Fibroblast of skin of right biceps (primary cell): ENCODE measurements around the gene VAT1L.

Experiments
- DNase-seq: peaks from one replicate; pipeline ENCODE4 v3.0.0-alpha.2; 2013

Gene VAT1L

DNA sequence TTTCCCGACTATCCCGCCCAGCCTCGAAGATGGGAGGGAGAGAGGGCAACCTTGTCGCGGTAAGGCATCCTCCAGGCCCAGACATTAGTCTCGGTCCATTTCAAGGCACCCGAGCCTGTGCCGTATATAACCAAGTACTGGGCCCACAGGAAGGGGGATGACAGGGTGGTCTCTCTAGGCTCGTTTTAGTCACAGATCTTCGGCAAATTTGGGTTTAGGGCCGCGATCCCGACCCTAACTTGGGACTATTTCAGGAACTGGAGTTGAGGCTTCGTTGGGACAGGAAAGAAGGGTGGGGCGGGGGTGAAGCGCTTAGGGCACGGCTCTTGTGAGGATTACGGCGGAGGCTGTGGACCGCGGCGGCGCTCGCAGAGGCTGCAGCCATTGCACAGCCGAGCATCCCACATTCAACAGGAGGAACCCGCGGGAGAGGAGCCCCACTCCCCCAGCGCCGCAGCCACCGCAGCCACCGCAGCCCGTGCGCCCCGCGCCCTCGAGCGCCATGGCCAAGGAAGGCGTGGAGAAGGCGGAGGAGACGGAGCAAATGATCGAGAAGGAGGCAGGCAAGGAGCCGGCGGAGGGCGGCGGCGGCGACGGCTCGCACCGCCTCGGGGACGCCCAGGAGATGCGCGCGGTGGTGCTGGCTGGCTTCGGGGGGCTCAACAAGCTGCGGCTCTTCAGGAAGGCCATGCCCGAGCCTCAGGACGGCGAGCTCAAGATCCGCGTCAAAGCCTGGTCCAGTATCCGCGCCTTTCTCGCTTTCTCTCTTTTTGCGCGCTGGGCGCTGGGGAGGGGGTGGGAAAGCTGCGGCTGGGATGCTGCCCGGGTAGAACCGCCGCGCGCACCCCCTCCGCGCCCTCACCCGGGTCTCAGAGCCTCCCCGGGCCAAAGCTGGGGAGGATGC lies at the start of gene VAT1L:
VAT1L (plus strand) TSS at position 384 of the 904 bp plus-strand sequence; CDS start at position 503, 119 bp downstream.
- DNase-seq = peak; percentile 63

- no peak for DNase-seq
Observed at GRCh38 chr16:77738706-77739558, 49.4 kb upstream of the VAT1L start.

DNA sequence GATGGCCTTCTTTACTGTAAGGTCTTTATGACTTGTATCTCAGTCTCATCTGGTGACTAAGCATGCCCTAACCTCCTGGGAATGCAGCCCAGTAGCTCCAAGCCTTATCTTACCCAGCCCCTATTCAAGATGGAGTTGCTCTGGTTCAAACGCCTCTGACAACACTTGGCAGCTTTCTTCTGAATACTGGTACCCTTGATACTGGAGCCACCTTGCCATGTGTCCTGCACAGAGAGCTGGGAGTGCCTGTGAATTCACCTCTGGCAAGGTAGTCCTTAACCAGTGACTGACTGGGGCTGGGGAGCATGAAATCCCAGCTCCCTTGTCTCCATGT lies 48.8 kb upstream of the VAT1L start:
- peak; percentile 30 for DNase-seq

DNA sequence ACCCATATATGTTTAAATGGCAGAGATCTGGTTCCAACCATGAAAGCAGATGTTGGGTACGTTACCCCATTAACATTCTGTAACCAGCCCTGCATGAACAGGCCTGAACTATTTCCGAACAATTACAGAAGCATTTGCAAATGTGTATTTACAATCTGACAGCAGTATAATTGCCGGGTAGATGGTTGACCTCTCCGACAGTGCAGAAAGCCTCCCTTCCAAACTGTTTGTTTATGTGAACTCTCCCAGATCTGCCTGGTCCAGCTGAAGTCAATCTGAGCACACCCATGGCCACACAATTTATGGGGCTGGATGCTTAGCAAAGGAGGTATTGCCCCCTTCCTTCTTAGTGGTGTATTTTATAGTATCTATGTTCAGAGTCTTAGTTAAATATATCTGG lies 44.2 kb upstream of the VAT1L start:
- no peak for DNase-seq

DNA sequence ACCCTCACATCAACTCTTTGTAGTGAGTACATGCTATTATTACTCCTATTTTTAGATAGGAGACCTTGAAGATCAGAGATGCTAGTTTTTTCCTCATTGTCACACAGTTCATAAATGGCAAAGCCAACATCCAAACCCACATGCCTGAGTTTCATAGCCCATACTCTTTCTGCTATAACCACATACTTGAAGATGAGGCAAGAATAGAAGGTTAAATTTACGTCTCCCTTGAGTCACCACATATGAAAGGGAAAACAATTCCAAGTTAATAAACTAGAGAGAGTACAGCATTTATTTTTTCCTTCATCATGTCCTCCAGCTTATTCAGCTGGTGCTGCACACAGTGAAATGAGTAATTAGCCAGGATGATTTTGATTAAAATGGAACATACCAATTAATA lies 42.4 kb upstream of the VAT1L start:
- no peak for DNase-seq

DNA sequence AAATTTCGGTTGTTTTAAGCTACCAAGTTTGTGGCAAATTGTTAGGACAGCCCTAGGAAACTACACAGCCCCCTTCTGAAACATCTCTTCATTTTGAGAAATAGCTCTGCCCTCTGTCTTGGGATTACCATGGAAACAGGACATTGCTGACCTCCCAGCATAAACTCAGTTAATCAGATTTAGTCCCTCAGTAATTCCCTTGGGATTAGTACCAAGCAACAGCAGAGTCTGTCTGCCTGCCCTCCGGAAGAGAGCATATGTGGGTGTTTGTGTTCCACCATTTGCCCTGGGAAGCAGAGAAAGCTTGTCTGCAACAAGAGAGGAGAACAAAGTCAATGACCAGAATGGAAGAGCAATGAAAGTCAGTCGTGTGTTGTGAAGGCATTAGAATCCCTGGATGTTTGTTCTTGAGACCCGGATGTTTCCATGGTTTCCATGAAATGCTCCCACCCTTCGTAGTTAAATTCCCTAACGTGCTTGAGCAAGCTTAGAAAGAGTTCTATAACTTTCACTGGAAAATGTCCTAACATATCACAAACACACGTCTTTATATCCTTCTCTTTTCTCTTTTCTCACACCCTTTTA lies 39.9 kb upstream of the VAT1L start:
- DNase-seq = no peak

DNA sequence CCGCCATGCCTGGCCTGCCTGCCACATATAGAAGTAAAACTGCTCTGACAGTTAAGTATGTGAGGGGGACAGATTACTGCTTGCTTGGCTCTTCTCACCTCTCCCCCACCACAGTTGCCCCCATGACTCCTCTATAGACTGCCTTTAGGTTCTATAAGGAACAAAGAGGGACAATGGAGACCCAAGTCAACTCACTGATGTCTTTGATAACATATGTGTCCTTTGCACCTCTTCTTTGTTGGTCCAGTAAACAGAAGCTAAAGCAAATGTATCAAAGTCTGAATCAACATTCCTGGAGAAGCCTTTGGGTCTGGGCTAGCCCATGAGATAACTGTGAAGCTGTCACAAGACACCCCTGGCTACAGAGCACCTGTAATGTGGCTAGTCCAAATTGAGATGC lies 38.9 kb upstream of the VAT1L start:
- no peak for DNase-seq

- DNase-seq = no peak
Observed at GRCh38 chr16:77758046-77758445, 30.3 kb upstream of the VAT1L start.

DNA sequence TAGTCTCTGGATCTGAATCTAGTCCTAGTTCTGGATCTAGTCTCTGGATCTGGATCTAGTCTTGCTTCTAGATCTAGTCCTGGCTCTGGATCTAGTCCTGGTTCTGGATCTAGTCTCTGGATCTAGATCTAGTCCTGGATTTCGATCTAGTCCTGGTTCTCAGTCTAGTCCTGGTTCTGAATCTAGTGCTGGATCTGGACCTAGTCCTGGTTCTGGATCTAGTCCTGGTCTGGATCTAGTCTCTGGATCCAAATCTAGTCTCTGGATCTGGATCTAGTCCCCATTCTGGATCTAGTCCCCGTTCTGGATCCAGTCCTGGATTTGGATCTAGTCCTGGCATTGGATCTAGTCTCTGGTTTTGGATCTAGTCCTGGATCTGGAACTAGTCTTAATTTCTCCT lies 29.9 kb upstream of the VAT1L start:
- DNase-seq = no peak

GRCh38 chr16:77759201-77759600 lies 29.2 kb upstream of the VAT1L start:
- no peak for DNase-seq

- DNase-seq = peak; percentile 11
Observed at GRCh38 chr16:77759821-77760220, 28.5 kb upstream of the VAT1L start.

GRCh38 chr16:77760800-77761199 lies 27.6 kb upstream of the VAT1L start:
- peak; percentile 10 for DNase-seq

DNA sequence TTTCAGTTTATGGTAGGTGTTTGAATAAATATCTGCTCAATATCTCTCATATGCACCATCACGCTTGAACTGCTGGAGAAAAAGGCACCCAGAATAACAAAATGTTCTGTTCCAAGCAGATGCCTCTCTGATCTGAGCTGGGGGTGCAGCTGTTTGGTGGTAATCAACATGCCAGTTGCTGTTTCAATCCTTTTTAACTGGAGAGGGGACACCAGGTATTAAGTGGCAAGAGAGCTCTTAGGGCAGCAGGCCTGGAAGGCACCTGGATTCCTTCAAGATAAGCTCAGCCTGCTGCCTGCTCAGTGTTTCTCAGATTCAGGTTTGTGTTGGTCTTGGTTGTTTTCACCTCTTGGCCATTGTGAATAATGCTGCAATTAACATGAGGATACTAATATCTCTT lies 27.2 kb upstream of the VAT1L start:
- no peak for DNase-seq

DNA sequence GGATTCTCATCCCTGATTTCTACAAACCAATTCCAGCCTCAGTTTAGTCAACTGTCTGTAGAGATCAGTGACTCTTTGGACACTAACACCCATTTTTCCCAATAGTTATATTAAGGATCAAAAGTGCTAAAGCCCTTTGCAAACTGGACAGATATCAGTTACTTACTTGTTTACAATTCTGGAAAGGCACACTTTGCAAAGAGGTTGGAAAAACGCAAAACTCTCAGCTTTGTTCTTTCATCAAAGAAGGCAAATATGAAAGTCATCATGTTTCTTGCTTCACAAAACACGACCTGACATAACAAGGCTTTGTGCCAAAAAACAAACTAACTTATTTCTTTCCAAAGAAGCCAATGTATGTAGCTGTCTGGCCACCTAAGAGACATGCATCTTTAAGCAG lies 26.1 kb upstream of the VAT1L start:
- DNase-seq = no peak

DNA sequence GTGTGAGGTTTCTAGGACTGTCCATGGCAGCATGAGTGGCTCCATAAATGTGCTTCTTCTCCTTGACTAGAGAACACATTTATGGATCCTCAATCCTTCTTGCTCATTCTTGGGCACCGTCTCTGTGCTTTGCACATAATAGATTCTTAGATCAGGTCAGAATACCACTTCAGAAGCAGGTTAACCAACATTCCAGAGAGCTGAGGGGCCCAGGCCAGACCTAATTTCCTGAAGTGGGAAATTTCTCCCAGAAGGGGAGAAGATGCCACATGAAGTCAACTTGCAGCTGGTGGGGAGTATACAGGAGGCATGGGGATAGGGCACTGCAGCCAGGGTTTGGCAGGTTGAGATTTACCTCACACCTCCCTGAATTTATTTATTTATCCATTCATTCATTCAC lies 24.4 kb upstream of the VAT1L start:
- DNase-seq = no peak

- no peak for DNase-seq
Observed at GRCh38 chr16:77767211-77767610, 21.2 kb upstream of the VAT1L start.

- DNase-seq = no peak
Observed at GRCh38 chr16:77767826-77768225, 20.5 kb upstream of the VAT1L start.

DNA sequence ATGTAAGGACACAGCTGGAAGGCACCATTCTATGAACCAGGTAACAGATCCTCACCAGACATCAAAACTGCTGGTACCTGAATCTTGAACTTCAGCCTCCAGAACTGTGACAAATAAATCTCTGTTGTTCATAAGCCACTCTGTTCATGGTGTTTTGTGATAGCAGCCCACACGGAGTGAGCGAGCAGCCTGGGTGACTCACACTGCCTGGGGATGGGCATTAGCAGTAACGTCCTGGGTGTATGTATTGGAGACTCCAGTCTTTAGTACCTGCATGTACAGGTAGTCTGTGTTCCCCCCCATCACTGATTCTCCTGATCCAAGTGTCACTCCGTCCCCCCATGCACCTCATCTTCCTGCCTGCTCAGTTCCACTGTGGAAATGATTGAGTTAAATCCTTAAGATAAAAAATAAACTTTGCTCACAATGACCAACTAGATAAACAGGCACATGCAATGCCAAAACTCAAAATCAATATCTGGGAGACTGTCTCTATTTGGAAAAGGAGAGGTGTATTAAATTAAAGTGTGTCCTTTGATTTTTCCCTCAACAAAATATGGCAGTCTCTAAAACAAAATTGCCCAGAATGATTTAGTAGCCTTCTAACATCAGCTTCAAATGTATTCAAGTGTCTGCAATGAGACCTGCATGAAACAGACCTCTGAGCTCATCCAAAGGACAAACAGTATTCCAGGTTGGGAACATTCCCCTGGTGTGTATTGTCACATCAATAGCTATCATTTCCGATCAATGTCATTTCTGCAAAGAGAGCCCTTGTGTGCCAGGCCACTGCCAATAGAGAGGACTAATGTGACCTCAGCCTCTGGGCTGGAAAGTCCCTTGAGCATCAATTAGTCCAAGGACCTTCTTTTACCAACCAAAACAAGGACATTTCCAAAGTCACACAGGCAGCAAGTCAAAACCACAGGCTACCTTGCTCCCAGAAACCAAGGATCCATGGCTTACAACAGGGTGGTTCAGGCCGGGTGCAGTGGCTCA lies 12.2 kb upstream of the VAT1L start:
- peak; percentile 24 for DNase-seq

DNA sequence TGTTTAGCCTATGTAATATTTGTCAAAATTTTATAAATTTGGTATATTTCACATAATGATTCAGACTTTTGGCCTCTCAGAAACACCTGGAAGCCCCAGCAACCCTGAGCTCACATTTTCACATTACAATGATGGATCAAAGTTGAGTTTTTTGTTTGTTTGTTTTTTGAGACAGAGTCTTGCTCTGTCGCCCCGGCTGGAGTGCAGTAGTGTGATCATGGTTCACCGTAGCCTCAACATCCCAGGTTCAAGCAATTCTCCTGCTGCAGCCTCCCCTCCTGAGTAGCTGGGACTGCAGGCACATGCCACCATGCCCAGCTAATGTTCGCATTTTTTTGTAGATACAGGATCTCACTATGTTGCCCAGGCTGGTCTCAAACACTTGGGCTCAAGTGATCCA lies 10.6 kb upstream of the VAT1L start:
- no peak for DNase-seq

GRCh38 chr16:77780378-77780837 lies 8.0 kb upstream of the VAT1L start:
- peak; percentile 96 for DNase-seq

- DNase-seq = no peak
Observed at GRCh38 chr16:77781091-77781490, 7.3 kb upstream of the VAT1L start.

DNA sequence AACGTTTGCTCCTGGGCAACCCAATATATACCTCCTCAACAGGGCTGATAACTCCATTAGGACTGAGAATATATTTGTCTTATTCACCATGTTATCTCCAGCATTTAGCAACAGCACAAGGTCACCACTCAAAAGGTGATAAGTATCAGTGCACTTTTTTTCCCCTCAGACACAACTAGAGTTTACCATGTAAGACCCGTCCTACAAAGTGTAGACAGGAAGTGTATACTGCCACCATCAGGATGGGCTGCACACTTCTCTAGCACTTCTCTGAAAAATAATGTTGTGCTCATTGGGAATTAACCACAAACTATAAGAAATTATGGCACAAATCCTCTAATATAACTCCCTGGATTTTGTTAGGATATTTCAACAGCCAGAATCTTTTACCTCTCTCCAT lies 5.7 kb upstream of the VAT1L start:
- no peak for DNase-seq
